HG03025 (cell line): ENCODE data around the gene C4BPB.
"Not testable (repeated sequence)": the region's sequence is repeated elsewhere in the genome, so short reads cannot be mapped to it uniquely, and the experiment has no call there.

Experiments
- ATAC-seq: cut with Tn5 transposase; IDR thresholded peaks from one replicate; pipeline ENCODE4 v1.9.1; 2021; ENCODE audit warnings: mild to moderate bottlenecking, moderate library complexity; ENCODE audit not compliant: unreplicated experiment, low FRiP score

Gene C4BPB

GRCh38 chr1:207088701-207089626 is at the start of gene C4BPB:
Gene C4BPB, plus strand, starts transcription at chr1:207088860. Its CDS starts 672 bp downstream, at chr1:207089532.
- ATAC-seq = no peak

- ATAC-seq = no peak
Measured at GRCh38 chr1:207039380-207040180, 49.1 kb upstream of the C4BPB start.

- ATAC-seq = no peak
Measured at GRCh38 chr1:207040181-207040533, 48.5 kb upstream of the C4BPB start.

GRCh38 chr1:207041397-207041796 is 47.3 kb upstream of the C4BPB start:
- ATAC-seq = not testable (repeated sequence)

- no peak for ATAC-seq
Measured at GRCh38 chr1:207045453-207045852, 43.2 kb upstream of the C4BPB start.

- ATAC-seq = no peak
Measured at GRCh38 chr1:207047505-207047904, 41.2 kb upstream of the C4BPB start.

- no peak for ATAC-seq
Measured at GRCh38 chr1:207048041-207048440, 40.6 kb upstream of the C4BPB start.

- ATAC-seq = no peak
Measured at GRCh38 chr1:207049054-207049453, 39.6 kb upstream of the C4BPB start.

- no peak for ATAC-seq
Measured at GRCh38 chr1:207049514-207049913, 39.1 kb upstream of the C4BPB start.

GRCh38 chr1:207049974-207050391 is 38.7 kb upstream of the C4BPB start:
- no peak for ATAC-seq

- no peak for ATAC-seq
Measured at GRCh38 chr1:207050480-207051190, 38.0 kb upstream of the C4BPB start.

GRCh38 chr1:207051191-207051943 is 37.3 kb upstream of the C4BPB start, which contains the start of gene YOD1:
Gene YOD1, minus strand, starts transcription at chr1:207051208. Its CDS starts 178 bp downstream, at chr1:207051030.
- no peak for ATAC-seq

GRCh38 chr1:207052911-207053769 is 35.5 kb upstream of the C4BPB start, which contains the start of gene PFKFB2:
Gene PFKFB2, plus strand, starts transcription at chr1:207053275. Its CDS starts 1,443 bp downstream, at chr1:207054718.
- ATAC-seq = peak; percentile 70

- ATAC-seq = no peak
Measured at GRCh38 chr1:207054491-207054890, 34.2 kb upstream of the C4BPB start.

GRCh38 chr1:207055386-207056001 is 33.2 kb upstream of the C4BPB start:
- no peak for ATAC-seq

- ATAC-seq = no peak
Measured at GRCh38 chr1:207056673-207057072, 32.0 kb upstream of the C4BPB start.

- no peak for ATAC-seq
Measured at GRCh38 chr1:207058252-207058651, 30.4 kb upstream of the C4BPB start.
